Measurements from ENCODE around the gene PTDSS2. TPM values are rescaled to one million over a fixed set of nuclear protein-coding genes. Genes with fewer than 3 reads are reported as not detected.

The PTDSS2 gene
- total and polyA plus RNA-seq, 2 donors (not counting 1 experiment from before 2014, with no cell fraction given), result 22.1 to 29.0 TPM

DNA sequence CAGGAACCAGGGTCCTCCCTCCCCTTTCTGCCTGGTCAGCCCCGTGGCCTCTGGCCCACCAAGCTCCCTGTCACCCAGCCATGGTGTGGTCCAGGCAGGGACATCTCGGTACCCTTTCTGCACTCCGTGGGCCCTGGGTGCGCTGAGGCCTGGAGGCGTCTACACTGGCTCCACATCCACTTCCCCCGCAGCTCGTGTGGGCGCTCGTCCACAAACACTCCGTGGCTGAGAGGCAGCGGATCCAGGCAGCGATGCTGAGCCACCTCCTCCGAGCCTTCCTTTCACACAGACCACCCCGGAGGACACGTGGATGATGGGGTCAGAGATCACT is 40.8 kb downstream of the PTDSS2 start:
- no peak overlapping the region for H3K4me3 ChIP-seq (ENCODE audit: control extremely low read depth in 1 of 5, extremely low read depth in 1 of 5, insufficient read depth in 1 of 5, low read depth in 2 of 5, low read length in 4 of 5)
- no peaks in the 10 kb centered on the region for H3K79me2 ChIP-seq (ENCODE audit: control insufficient read depth, insufficient read depth, low read length)
- no peak overlapping the region for H3K27ac ChIP-seq (ENCODE audit: low read length in 2 of 2)
- Mint-ChIP-seq H3K9me3 (ENCODE audit: insufficient read depth) (no peaks in the 10 kb centered on the region), H3K27me3 (no peaks in the 10 kb centered on the region), H3K4me3 (no peak overlapping the region), H3K27ac (no peak overlapping the region), H3K4me1 (no peaks in the 10 kb centered on the region)
- CTCF ChIA-PET, result no interaction called here
- WGBS (ENCODE audit: insufficient coverage), result 97% methylated on average over 14 of the region's 15 CpGs
- no peaks in the 10 kb centered on the region for H3K27me3 ChIP-seq (replicated peaks in 1 of 4; ENCODE audit: control extremely low read depth in 1 of 4, control insufficient read depth in 3 of 4, insufficient read depth in 4 of 4, low read length in 3 of 4)
- H3K4me2 ChIP-seq (replicated peaks; ENCODE audit: low read depth, low read length, poor library complexity, severe bottlenecking), result no peak overlapping the region
- no peak for DNase-seq
- peaks cover 0 to 12% of the 10 kb centered on the region in 2 experiments for H3K36me3 ChIP-seq (replicated peaks in 1 of 2; ENCODE audit: control extremely low read depth in 1 of 2, control insufficient read depth in 1 of 2, extremely low read depth in 1 of 2, insufficient read depth in 2 of 2, low read length in 1 of 2)
- intact Hi-C loops (cut with micrococcal nuclease), result no loop called here
- no peak overlapping the region for H3K9ac ChIP-seq (ENCODE audit: low read length)
- H4K20me1 ChIP-seq (ENCODE audit: control insufficient read depth, insufficient read depth, low read length, poor library complexity, severe bottlenecking), result no peaks in the 10 kb centered on the region
- no peak overlapping the region for H2AFZ ChIP-seq (ENCODE audit: insufficient read depth, low read depth, low read length, poor library complexity, severe bottlenecking)
- TF ChIP-seq, protein P1, sequence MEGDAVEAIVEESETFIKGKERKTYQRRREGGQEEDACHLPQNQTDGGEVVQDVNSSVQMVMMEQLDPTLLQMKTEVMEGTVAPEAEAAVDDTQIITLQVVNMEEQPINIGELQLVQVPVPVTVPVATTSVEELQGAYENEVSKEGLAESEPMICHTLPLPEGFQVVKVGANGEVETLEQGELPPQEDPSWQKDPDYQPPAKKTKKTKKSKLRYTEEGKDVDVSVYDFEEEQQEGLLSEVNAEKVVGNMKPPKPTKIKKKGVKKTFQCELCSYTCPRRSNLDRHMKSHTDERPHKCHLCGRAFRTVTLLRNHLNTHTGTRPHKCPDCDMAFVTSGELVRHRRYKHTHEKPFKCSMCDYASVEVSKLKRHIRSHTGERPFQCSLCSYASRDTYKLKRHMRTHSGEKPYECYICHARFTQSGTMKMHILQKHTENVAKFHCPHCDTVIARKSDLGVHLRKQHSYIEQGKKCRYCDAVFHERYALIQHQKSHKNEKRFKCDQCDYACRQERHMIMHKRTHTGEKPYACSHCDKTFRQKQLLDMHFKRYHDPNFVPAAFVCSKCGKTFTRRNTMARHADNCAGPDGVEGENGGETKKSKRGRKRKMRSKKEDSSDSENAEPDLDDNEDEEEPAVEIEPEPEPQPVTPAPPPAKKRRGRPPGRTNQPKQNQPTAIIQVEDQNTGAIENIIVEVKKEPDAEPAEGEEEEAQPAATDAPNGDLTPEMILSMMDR (IDR thresholded peaks at IDR 0.05), result no peak
- no peak for TF ChIP-seq EZH2 (IDR thresholded peaks at IDR 0.05; ENCODE audit: borderline replicate concordance, insufficient read depth, low read depth, low read length, poor library complexity, severe bottlenecking)
- POLR2A ChIA-PET, result no interaction called here
- no peak for ATAC-seq (ENCODE audit: low read depth)
- no peaks in the 10 kb centered on the region for H3K9me3 ChIP-seq (ENCODE audit: control extremely low read depth in 1 of 3, control insufficient read depth in 2 of 3, insufficient read depth in 1 of 3, low read length in 2 of 3)
- H3K4me1 ChIP-seq (ENCODE audit: control insufficient read depth in 2 of 2, insufficient read depth in 2 of 2, low read length in 2 of 2), result no peaks in the 10 kb centered on the region

DNA sequence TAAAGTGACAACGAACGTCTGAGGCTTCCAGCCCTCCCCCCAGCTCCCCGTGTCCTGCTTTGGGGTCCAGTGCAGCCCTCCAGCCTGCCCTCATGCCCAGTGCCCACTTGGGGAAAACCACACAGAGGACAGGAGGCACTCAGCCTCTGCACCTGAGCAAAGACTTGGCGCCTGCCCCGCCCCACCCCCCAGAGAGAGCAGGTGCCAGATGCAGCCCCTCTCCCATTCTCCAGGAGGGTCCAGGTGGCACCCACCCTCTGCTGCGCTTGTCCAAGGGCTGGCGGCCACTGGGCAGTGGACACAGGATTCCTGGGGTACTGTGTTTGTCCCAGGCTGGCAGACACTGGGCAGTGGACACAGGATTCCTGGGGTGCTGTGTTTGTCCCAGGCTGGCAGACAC is 41.3 kb downstream of the PTDSS2 start:
- no peaks in the 10 kb centered on the region for H3K27me3 ChIP-seq (replicated peaks in 1 of 4; ENCODE audit: control extremely low read depth in 1 of 4, control insufficient read depth in 3 of 4, insufficient read depth in 4 of 4, low read length in 3 of 4)
- Mint-ChIP-seq H3K9me3 (ENCODE audit: insufficient read depth) (no peaks in the 10 kb centered on the region), H3K27ac (no peak overlapping the region), H3K4me1 (no peaks in the 10 kb centered on the region), H3K27me3 (no peaks in the 10 kb centered on the region), H3K4me3 (no peak overlapping the region)
- no peaks in the 10 kb centered on the region for H3K9me3 ChIP-seq (ENCODE audit: control extremely low read depth in 1 of 3, control insufficient read depth in 2 of 3, insufficient read depth in 1 of 3, low read length in 2 of 3)
- no peak overlapping the region for H3K27ac ChIP-seq (ENCODE audit: low read length in 2 of 2)
- no peak overlapping the region for H3K9ac ChIP-seq (ENCODE audit: low read length)
- no peak overlapping the region for H2AFZ ChIP-seq (ENCODE audit: insufficient read depth, low read depth, low read length, poor library complexity, severe bottlenecking)
- POLR2A ChIA-PET, result no interaction called here
- CTCF ChIA-PET, result no interaction called here
- ATAC-seq (ENCODE audit: low read depth) (no peak), DNase-seq (no peak)
- H3K4me1 ChIP-seq (ENCODE audit: control insufficient read depth in 2 of 2, insufficient read depth in 2 of 2, low read length in 2 of 2), result no peaks in the 10 kb centered on the region
- no peaks in the 10 kb centered on the region for H3K79me2 ChIP-seq (ENCODE audit: control insufficient read depth, insufficient read depth, low read length)
- H3K4me2 ChIP-seq (replicated peaks; ENCODE audit: low read depth, low read length, poor library complexity, severe bottlenecking), result no peak overlapping the region
- no peaks in the 10 kb centered on the region for H4K20me1 ChIP-seq (ENCODE audit: control insufficient read depth, insufficient read depth, low read length, poor library complexity, severe bottlenecking)
- 86% methylated on average over 3 of the region's 7 CpGs for WGBS (ENCODE audit: insufficient coverage)
- peaks cover 0 to 12% of the 10 kb centered on the region in 2 experiments for H3K36me3 ChIP-seq (replicated peaks in 1 of 2; ENCODE audit: control extremely low read depth in 1 of 2, control insufficient read depth in 1 of 2, extremely low read depth in 1 of 2, insufficient read depth in 2 of 2, low read length in 1 of 2)
- no peak overlapping the region for H3K4me3 ChIP-seq (ENCODE audit: control extremely low read depth in 1 of 5, extremely low read depth in 1 of 5, insufficient read depth in 1 of 5, low read depth in 2 of 5, low read length in 4 of 5)
- no peak for TF ChIP-seq EZH2 (IDR thresholded peaks at IDR 0.05; ENCODE audit: borderline replicate concordance, insufficient read depth, low read depth, low read length, poor library complexity, severe bottlenecking)
- TF ChIP-seq, protein P1 (IDR thresholded peaks at IDR 0.05), result no peak
- intact Hi-C loops (cut with micrococcal nuclease), result no loop called here

All from B cell (primary cell).